Measurements from ENCODE around the gene PCYOX1L.

DNA sequence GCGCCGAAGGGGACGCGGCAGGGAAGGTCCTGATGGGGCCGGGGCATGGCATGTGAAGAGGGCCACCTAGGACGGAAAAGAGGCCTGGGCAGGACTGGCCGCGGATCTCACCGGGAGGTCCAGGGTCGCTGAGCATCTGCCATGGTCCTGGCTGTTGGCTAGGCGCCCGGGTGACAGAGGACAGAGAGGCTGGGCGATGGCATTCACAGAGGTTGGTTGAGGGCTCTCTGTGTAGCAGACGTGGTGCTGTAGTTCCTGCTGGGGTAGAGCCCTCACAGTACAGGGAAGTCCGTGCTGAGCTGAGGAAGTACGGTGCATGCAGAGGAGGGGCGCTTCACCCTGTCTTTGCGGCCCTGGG is 427 bp downstream of the PCYOX1L start:
- TF ChIP-seq, protein P1, sequence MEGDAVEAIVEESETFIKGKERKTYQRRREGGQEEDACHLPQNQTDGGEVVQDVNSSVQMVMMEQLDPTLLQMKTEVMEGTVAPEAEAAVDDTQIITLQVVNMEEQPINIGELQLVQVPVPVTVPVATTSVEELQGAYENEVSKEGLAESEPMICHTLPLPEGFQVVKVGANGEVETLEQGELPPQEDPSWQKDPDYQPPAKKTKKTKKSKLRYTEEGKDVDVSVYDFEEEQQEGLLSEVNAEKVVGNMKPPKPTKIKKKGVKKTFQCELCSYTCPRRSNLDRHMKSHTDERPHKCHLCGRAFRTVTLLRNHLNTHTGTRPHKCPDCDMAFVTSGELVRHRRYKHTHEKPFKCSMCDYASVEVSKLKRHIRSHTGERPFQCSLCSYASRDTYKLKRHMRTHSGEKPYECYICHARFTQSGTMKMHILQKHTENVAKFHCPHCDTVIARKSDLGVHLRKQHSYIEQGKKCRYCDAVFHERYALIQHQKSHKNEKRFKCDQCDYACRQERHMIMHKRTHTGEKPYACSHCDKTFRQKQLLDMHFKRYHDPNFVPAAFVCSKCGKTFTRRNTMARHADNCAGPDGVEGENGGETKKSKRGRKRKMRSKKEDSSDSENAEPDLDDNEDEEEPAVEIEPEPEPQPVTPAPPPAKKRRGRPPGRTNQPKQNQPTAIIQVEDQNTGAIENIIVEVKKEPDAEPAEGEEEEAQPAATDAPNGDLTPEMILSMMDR (IDR thresholded peaks at IDR 0.05; ENCODE audit: low read length), result no peak
- no peak for TF ChIP-seq EZH2 (IDR thresholded peaks at IDR 0.05; ENCODE audit: borderline replicate concordance, low read length)

Measured in OCI-LY1 (cell line).